ENCODE data around the gene LBHD2.
A peak's percentile ranks its signal among the peaks of the same experiment; 100 is the strongest.

The LBHD2 gene

DNA sequence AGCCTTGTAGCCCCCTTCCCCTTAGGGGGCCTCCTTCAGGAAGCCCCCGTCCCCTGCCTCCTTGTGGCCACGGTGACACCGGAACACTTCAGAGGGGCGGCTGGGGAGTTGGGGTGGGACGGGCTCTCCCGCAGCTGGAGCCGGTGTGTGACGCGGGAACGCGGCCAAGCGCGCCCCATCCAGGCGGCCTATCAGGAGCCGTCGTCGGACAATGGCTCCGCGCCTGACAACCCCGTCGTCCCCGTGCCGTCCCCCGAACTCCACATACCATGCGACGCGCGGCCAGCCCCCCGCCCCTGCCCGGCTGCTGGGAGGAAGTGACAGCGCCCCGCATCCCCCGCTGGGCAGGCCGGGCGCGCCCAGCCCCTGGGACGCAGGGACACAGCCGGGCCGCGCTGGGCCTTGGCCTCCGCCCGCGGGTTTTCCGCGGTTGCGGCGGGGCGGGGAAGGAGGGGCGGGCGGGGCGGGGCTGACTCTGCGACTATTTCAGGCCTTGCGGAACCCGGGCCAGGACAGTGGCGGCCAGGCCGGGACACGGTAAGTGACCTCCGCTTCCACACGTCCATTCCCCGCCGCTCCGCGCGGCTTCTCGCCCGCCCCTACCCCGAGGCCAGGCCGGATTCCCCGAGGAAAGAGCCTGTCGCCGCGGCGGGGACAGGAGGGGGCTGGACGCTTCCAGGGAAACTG lies 39.1 kb downstream of the LBHD2 start, which contains the start of gene TNFAIP2:
TSS of gene TNFAIP2 (plus strand) at position 515 of the 687 bp plus-strand sequence. CDS start 2,997 bp downstream, outside the sequence.
- H3K4me3 ChIP-seq (ENCODE audit: low read depth, low read length) = no peak within 1 kb of the TSS
- TF ChIP-seq, protein P1, sequence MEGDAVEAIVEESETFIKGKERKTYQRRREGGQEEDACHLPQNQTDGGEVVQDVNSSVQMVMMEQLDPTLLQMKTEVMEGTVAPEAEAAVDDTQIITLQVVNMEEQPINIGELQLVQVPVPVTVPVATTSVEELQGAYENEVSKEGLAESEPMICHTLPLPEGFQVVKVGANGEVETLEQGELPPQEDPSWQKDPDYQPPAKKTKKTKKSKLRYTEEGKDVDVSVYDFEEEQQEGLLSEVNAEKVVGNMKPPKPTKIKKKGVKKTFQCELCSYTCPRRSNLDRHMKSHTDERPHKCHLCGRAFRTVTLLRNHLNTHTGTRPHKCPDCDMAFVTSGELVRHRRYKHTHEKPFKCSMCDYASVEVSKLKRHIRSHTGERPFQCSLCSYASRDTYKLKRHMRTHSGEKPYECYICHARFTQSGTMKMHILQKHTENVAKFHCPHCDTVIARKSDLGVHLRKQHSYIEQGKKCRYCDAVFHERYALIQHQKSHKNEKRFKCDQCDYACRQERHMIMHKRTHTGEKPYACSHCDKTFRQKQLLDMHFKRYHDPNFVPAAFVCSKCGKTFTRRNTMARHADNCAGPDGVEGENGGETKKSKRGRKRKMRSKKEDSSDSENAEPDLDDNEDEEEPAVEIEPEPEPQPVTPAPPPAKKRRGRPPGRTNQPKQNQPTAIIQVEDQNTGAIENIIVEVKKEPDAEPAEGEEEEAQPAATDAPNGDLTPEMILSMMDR (IDR thresholded peaks at IDR 0.05; ENCODE audit: control insufficient read depth, extremely low read depth, insufficient read depth) = no peak
- no peak for DNase-seq (ENCODE audit: low read depth)

DNA sequence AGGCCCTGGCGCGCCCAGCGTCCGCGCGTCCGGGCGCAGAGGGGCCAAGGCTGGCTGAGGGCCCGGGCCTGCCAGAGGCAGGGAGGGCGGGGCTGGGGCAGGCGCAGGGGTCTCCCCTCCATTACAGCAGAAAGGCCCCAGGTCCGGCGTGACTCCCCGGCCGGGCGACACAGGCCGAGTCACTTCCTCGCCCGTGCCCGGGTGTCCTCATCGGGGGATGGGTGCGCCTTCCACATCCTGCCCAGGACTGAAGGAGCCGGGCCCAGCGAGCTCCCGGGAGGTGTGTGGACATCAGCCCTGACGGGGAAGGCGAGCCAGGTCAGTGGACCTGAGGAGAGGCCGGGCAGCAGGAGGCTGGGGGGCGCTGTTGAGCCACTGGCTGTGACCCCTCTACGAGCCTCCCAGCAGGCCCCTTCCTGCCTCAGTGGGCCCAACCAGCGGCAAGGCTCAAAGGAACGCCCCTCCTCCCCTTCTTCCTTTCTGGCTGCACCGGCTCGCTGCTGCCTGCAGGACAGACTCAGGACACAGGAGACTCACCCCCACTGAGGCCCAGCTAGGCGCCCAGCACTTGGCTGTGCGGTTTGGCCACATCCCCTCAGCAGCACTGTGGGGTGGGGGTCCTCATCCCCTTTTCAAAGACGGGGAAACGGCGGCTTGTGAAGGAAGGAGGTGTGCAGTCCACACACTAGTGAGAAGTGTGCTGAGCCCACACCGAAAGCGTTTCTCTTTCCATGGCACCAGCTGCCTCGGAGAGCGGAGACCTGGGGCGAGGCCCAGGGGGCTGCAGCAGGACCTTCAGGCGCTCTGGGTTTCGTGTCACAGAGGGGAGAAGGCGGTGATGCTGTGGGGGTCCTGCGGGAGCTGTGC lies 39.9 kb downstream of the LBHD2 start:
- TF ChIP-seq, protein P1 (IDR thresholded peaks at IDR 0.05; ENCODE audit: control insufficient read depth, extremely low read depth, insufficient read depth) = no peak
- no peak for DNase-seq (ENCODE audit: low read depth)
- H3K4me3 ChIP-seq (ENCODE audit: low read depth, low read length) = no peak overlapping the region

DNA sequence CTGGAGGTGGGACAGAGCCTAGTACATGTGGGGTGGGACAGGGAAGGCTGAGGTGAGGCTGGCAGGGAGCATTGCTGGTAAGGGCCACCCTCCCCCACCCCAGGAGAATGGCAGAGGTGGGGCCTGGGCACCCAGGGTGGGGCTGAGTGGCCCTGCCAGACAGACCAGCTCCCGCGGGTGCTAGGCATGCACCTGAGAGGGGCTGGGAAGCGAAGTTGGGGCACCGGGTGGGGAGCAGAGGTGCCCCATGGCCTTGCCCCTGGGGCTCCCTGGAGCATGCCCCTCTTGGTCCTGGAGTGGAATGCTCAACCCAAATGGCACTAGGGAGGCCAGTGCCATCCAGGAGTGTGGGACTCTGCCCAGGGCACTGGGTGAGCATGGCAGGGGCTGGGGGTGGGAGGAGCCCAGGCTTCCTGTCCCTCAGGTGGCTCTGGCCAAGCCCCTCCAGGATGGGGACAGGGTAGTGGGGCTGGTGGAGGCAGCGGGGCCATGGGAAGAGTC lies 40.5 kb downstream of the LBHD2 start:
- DNase-seq (ENCODE audit: low read depth) = no peak
- H3K4me3 ChIP-seq (ENCODE audit: low read depth, low read length) = no peak overlapping the region
- TF ChIP-seq, protein P1 (IDR thresholded peaks at IDR 0.05; ENCODE audit: control insufficient read depth, extremely low read depth, insufficient read depth) = no peak

DNA sequence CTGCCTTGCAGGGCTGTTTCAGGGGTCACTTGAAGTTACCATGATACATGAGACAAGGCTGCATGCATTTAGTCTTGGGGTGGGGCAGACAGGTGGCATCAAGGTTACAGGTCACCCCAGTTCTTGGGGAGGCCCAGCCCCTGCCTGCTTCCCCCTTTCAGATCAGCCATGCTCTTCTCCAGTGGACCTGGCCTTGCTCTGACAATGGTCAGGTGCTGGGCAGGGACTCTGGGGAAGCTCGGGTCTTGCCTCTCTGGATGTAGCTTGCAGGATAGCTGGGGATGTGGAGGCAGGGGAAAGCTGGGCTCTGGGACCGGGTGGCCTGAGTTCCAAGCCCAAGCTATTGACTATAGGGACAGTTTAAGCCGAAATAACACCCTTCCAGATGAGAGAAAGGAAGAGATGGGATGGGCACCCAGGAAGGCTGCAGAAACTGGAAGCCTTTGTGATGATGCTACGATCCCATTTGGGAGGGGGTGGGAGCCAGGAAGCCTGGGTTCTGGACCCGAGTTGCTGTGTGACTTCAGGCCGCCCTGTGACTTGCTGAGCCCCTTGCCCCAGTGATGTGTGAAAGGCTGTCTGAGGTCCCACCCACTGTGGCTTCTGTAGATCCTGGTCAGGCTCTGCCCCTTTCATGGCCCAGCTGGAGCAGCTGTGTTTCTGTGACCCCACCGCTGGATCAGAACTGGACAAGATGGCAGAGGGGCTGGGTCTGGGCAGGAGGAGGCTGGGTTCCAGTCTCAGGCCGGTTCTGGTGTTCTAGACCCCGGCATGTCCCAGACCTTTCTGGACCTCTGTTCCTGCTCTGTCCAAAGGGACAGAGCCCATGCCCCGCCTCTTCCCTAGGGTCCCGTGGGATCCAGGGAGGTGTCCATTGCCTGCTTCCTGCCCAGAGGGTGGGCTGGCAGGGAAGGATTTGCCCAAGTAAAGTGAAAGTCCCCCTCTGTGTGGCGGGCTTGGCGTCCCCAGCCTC lies 41.4 kb downstream of the LBHD2 start:
- no peak overlapping the region for H3K4me3 ChIP-seq (ENCODE audit: low read depth, low read length)
- no peak for DNase-seq (ENCODE audit: low read depth)
- TF ChIP-seq, protein P1 (IDR thresholded peaks at IDR 0.05; ENCODE audit: control insufficient read depth, extremely low read depth, insufficient read depth) = no peak

DNA sequence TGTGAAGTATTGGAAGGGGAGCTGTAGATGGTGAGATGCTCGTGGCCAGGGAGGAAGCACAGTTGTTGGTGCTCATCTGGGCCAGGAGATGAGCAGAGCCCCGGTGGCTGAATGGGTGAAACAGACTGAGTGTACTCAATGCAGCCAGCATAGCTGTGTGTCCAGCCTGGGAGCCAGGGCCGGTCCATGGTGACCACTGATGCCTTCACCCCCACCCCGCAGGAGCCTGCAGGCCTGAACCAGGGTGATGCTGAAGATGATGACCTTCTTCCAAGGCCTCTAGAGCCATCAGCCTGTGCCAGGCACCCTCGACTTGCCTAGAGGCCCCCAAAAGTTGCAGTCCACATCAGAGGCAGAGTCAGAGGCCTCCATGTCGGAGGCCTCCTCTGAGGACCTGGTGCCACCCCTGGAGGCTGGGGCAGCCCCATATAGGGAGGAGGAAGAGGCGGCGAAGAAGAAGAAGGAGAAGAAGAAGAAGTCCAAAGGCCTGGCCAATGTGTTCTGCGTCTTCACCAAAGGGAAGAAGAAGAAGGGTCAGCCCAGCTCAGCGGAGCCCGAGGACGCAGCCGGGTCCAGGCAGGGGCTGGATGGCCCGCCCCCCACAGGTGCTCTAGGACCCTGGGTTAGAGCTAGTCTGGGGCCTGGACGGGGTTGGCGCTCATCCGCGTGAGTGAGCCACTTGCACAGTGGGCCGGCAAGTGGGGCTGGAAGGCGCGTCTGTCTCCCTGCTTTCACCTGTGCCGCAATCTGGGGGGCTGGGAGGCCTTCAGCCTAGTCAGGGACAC lies 42.3 kb downstream of the LBHD2 start:
- peak overlapping the region; percentile 35 for H3K4me3 ChIP-seq (ENCODE audit: low read depth, low read length)
- TF ChIP-seq, protein P1 (IDR thresholded peaks at IDR 0.05; ENCODE audit: control insufficient read depth, extremely low read depth, insufficient read depth) = no peak
- DNase-seq (ENCODE audit: low read depth) = no peak

All from LNCaP clone FGC (cell line).